Measurements from ENCODE around the gene NIPBL.
"Not testable (repeated sequence)": the region's sequence is repeated elsewhere in the genome, so short reads cannot be mapped to it uniquely, and the experiment has no call there.

DNA sequence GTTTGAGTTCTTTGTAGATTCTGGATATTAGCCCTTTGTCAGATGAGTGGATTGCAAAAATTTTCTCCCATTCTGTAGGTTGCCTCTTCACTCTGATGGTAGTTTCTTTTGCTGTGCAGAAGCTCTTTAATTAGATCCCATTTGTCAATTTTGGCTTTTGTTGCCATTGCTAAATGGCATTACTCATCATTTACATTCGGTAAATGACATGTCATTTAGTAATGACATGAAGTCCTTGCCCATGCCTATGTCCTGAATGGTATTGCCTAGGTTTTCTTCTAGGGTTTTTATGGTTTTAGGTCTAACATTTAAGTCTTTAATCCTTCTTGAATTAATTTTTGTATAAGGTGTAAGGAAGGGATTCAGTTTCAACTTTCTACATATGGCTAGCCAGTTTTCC is 40.8 kb downstream of the NIPBL start:
- TF ChIP-seq, protein P1, sequence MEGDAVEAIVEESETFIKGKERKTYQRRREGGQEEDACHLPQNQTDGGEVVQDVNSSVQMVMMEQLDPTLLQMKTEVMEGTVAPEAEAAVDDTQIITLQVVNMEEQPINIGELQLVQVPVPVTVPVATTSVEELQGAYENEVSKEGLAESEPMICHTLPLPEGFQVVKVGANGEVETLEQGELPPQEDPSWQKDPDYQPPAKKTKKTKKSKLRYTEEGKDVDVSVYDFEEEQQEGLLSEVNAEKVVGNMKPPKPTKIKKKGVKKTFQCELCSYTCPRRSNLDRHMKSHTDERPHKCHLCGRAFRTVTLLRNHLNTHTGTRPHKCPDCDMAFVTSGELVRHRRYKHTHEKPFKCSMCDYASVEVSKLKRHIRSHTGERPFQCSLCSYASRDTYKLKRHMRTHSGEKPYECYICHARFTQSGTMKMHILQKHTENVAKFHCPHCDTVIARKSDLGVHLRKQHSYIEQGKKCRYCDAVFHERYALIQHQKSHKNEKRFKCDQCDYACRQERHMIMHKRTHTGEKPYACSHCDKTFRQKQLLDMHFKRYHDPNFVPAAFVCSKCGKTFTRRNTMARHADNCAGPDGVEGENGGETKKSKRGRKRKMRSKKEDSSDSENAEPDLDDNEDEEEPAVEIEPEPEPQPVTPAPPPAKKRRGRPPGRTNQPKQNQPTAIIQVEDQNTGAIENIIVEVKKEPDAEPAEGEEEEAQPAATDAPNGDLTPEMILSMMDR (IDR thresholded peaks at IDR 0.05) = not testable (repeated sequence)
- TF ChIP-seq EZH2 (IDR thresholded peaks at IDR 0.05) = not testable (repeated sequence)
